ENCODE results near the gene CXCL14.
"Not testable (repeated sequence)": the region's sequence is repeated elsewhere in the genome, so short reads cannot be mapped to it uniquely, and the experiment has no call there.

The CXCL14 gene

GRCh38 chr5:135541807-135542502 is 36.8 kb downstream of the CXCL14 start:
- DNase-seq, result no peak

GRCh38 chr5:135539430-135540005 is 39.3 kb downstream of the CXCL14 start:
- DNase-seq, result no peak

DNA sequence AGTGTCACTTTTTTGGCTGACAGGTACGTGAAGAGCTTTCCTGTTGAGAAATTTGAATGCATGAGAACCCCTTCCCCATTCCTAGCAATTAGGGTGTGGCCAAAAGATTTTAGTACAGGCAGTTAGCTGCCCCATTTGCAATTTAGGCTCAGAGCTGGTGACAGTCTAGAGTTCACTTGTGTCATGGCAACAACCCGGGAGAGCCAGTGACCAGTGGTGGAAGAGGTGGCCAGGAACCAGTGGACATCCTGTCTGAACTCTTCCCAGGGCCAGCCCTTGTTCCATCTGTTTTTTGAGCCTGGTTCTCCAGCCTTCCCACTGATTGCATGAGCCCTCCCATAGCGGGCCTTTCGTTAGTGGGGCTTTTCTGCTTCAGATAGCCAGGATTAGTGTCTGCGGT is 40.5 kb downstream of the CXCL14 start:
- DNase-seq, result no peak

DNA sequence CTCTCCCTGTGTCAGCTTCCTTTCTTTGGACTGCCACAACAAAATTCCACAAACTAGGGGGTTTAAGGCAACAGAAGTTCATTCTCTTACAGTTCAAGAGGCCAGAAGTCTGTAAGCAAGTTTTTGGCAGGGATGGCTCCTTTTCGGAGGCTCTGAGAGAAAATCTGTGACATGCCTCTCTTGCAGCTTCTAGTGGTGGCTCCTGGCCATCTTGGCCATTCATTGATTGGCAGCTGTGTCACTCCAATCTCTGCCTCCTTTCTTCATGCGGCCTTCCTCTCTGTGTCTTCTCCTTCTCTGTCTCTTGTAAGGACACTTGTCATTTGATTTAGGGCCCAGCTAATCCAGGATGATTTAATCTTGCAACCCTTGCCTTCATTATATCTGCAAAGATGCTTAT is 41.0 kb downstream of the CXCL14 start:
- no peak for DNase-seq

DNA sequence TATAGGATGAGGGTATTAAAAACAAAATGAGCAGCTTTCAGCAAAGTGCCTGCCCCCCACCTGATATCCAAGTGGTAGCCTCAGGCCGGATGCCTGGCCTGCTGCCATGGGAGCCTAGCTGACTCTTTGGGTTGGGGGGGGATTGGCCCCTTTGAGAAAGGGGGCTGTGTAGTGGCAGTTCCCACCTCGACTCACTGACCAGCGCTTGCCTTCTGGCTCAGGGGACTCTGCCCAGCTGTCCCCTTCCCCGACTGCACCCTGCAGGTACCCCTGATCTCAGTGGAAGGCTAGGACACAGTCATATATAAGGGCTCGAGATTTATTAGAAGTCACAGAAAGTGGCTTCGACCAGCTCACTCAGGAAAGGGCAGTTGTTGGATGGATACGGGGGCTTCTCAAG is 41.5 kb downstream of the CXCL14 start:
- no peak for DNase-seq

- DNase-seq, result no peak
Measured at GRCh38 chr5:135535820-135536801, 42.7 kb downstream of the CXCL14 start, which contains the start of gene NEUROG1. NEUROG1 (minus strand) TSS chr5:135535964; CDS start chr5:135535690, 274 bp downstream.

GRCh38 chr5:135535420-135535819 is 43.4 kb downstream of the CXCL14 start:
- DNase-seq, result no peak

GRCh38 chr5:135534609-135535419 is 44.0 kb downstream of the CXCL14 start:
- no peak for DNase-seq

DNA sequence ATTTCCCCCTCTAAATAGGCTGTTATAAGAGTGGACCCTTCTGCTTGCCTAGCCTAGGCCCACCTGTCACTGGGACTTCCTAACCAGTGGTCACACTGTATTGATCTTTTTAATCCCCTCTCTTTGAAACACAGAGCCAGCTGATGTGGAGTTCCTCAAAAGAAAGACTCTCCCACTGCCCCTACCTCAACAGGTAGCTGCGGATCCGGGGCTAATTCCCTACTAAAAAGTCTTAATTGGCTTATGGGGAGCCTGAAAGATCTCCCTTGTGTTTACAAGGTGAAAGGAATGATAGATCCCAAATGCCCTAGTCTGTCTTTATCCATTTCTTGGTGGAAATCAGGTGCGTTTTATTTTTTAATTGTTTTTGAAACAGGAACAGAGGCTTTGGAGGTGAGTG is 45.0 kb downstream of the CXCL14 start:
- no peak for DNase-seq

DNA sequence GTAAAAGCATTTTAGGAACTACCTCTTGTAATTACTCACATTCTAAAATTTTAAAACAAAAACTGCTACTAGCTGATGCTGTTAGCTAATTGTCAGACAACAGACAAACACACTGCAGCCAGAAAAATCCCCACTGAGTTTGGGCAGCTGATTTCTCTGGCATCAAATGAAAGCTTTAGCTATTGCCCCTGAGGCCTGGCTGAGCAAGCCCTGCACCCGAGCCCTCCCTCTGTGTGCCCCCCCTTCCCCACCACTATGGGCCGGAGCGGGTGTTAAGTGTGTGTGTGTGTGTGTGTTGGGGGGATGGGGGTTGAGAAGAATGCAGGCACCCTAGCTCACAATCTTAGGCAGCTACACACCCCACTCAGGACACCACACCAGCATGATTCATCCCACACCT is 45.5 kb downstream of the CXCL14 start:
- DNase-seq, result no peak

- not testable (repeated sequence) for DNase-seq
Measured at GRCh38 chr5:135529576-135529975, 49.2 kb downstream of the CXCL14 start.

GRCh38 chr5:135526924-135527323 is 51.9 kb downstream of the CXCL14 start:
- DNase-seq, result no peak

DNA sequence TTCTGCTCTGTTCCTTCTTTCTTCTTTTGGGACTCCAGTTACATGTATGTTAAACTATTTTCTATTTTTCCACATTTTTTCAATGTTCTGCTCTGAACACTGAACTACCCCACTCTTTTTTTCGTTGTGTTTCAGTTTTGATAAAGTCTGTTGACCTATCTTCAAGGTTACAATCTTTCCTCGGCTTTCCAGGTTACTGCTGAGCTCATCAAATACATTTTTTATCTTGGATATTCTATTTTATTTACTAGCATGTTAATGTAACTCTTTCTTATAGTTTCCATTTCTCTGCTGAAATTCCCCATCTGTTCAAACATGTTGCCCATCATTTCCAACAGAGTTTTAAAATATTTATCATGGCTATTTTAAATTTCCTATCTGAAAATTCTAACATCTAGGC is 56.8 kb downstream of the CXCL14 start:
- no peak for DNase-seq
